ENCODE measurements around the gene RAPGEFL1. TPM values are rescaled to one million over a fixed set of nuclear protein-coding genes. Genes with fewer than 3 reads are reported as not detected.
"Not testable (repeated sequence)": the region's sequence is repeated elsewhere in the genome, so short reads cannot be mapped to it uniquely, and the experiment has no call there.

The RAPGEFL1 gene
- polyA plus RNA-seq, 5 donors, result 6.3 to 10.2 (median 8.0) TPM

DNA sequence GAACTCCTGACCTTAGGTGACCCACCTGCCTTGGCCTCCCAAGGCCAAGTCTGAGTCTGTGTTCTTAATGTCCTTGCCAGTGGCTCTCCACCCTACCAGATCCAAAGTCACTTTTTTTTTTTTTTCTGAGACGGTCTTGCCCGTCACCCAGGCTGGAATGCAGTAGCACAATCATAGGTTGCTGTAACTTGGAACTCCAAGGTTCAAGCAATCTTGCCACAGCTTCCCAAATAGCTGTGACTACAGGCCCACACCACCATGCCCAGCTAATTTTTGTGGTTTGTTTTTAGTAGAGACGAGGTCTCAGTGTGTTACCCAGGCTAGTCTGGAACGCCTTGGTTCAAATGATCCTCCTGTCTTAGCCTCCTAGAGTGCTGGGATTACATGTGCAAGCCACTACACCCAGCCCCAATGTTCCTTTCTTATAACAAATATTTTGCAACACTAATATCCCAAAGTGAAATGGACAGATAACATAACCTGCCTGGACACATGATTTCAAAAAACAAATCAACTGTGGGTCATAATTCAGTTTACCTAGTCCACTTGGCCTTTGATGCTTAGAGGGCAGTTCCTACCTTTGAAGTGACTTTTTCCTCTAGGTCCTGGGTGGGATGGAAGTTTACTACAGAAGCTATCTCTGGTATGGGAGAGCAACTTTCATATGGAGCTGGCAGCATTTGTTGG, 4.0 kb upstream of the RAPGEFL1 start:
- DNase-seq, result no peak

DNA sequence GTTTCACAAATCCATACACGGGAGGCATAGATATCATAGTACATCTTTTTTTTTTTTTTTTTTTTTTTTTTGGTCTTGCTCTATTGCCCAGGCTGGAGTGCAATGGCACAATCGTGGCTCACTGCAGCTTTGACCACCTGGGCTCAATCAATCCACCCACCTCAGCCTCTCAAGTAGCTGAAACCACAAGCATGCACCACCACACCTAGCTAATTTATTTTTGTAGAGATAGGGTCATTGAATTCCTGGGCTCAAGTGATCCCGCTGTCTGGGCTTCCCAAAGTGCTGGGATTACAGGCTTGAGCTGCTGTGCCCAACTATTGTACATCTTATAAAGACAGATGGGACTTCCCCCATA, 3.5 kb upstream of the RAPGEFL1 start:
- no peak for DNase-seq

DNA sequence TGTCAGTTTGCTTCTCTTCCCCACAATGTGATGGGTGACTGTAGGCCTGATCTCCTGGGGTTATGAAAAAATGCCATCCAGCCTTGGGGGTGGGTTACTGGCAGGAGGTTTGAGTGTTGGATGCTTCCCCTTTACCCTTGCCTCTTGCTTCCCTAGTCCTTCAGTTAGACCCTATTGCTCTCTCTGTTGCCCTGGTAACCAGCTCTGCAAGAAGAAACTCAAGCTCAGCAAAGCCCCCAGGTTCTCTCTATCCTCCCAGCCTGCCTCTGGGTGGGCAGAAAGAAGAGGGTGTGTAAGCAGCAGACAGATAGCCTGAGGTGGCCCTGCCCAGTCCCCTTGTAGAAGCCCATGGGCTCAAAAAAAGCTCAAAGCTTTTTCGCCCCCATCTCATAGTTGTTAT, 2.8 kb upstream of the RAPGEFL1 start:
- DNase-seq, result no peak

DNA sequence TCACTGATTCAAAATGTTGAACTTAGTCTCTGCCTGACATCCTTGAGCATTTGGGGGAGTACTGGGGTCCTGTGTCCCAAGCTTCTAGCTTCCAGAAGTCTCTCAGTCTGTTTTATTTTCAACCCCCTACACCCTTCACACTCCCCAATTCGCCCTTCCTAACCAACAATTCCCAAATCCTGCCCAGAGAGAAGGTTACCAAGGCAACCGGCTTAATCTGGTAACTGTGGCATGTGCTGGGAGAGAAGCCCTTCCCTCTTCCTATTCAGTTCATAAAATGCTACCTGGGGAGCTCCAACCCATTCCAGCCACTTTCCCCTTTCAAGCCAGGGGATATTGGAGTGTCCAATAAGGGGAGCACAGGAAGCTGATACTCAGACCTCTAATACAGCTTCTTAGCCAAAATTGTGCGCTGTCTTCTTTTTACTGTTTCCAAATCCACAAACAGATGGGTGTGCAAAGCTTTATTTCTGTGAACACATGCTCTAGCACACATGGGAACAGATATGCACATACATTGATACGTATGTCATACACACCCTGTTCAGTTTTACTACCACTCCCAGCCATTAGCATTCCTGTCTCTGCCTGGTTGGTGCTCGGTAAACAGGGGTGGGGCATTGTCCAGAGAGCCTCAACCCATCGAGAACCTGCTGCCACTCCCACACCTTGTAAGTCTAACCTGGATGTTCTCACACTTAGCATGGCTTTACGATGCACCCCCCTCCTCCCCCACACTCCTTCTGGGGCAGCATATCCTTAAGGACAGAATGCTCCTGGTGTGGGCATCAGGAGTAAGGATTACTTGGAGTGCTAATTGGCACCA, 1.1 kb upstream of the RAPGEFL1 start:
- DNase-seq, result no peak

DNA sequence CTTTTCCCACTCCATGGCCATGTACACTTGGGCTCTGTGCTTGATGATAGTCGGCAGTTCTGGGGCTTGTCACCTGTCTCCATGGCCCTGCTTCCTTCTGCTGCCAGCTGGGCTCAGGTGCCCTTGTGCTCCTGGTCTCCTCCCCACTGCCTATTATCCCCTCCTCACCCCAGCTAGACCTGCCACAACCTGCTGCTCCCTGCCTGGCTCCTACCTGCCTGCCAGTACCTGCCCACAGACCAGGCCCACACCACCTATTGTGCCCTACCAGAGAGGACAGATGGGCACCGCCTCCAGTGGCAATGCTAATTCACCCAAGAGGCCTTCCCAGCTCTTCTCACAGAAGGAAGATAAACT, 538 bp upstream of the RAPGEFL1 start:
- DNase-seq, result no peak

DNA sequence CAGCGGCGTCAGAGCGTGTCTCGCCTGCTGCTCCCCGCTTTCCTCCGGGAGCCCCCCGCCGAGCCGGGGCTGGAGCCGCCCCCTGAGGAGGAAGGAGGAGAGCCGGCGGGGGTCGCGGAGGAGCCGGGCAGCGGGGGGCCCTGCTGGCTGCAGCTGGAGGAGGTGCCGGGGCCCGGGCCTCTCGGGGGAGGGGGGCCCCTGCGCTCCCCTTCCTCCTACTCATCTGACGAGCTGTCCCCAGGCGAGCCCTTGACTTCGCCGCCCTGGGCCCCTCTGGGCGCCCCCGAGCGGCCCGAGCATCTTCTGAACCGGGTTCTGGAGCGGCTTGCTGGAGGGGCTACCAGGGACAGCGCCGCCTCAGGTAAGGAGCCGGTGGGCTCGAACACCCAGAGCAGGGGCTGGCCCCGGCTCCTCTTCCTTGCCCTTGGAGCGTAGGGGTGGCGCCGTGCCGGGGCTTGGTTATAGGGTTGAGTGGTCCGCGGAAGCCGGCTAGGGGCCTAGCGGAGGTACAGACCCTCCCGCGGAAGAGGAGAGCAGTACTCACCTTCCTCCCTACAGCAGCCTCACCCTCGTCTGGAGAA, 841 bp downstream of the RAPGEFL1 start:
- no peak for DNase-seq

DNA sequence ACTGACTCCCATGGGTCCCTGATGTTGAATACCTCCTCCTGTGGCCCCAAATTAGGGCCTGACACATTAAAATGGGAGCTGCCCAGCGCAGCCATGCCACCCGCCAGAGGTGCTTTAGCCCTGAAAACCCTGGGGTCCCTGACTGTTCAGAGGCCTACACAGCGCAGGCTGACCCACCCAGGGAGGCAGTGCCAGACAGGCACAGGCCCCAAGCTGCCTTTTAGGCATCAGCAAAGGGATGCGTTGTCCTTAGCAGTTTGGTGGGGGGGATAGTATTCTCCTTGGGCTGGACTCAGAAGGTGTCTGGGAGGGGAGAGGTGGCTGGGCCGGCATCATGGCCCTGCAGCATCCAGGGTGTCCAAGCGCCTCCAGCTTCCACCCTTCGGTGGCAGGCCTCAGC, 1.4 kb downstream of the RAPGEFL1 start:
- no peak for DNase-seq

DNA sequence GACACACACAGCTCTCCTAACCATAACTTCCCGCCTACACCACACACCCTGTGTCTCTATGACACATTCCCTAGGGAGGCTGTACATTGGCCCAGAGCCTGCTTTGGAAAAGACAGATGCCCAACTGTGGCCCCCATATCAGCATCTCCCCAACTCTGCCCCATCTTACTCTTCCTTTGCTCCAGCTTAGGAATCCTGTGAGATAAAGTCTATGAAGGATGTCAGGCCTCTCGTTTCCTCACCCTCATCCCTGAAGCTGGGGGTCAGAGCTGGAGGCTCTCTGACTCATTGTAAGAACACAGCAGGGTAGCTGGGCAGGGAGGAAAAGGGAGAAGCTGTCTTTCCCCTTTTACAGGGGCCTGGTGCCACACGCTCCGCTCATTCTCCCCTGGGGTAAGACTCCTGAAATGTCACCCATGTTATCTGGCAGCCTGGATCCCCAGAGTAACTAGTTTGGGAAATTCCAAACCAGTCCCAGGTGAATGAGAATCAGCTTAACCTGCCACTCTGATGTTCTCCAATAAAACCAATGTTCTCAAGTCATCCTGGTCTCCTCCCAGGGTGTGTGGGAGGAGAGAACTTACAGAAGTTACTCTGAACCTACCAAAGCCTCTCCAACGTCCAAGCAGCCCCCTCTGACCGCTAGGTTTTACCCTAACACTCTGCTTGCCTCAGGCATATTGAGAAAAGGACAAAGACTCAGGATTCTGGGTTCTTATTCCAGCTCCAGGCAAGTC, 2.8 kb downstream of the RAPGEFL1 start:
- DNase-seq, result no peak

DNA sequence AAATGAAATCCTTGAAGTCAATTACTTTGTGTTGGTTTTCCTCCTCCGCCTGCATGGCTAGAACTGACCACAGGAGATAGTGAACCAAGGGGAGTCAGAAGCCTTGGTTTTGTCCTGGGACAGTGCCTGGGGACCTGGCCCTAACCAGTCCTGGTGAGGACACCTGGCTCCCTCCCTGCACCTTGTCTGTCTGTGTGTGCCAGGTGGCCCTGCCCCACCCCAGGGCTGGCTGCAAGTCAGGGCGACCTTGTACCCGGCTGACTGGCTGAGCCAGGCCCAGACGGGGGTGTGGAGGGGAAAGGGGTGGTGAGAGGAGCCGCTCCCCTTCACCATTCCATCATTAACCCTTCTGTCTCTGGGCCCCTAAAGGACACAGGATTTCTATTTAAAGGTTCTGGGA, 3.4 kb downstream of the RAPGEFL1 start:
- DNase-seq, result no peak

DNA sequence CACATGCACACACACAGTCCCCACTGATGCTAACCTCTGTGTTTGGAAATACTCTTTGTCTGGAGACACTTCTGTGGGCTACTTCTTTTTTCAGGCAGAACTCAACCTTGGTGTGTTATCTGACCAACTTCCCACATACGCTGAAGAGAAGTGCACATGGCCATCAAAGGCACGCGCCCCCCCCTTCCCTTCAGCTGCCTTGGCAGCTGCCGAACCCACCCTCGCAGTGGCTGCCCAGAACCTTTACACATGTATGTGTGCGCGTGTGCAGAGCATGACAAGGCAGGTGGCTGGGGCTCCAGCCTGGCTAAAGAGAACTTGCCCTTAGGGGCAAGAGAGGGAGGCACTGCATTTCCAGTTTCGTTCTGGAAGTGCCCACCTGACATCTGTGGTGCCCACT, 3.9 kb downstream of the RAPGEFL1 start:
- no peak for DNase-seq

DNA sequence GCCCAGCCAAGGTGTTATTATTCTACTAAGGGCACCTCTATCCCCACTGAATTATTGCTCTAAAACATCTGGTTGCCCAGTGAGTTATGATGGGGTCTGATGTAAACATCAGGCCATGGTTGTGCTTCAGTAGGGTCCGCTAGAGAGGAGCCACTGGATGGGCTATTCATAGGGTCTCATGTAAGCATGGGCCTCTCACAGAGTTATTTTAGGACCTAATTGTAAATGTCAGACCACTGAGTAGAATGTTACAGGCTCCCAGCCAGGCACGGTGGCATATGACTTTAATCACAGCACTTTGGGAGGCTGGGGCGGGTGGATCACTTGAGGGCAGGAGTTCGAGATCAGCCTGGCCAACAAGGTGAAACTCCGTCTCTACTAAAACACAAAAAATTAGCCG, 5.3 kb downstream of the RAPGEFL1 start:
- no peak for DNase-seq

DNA sequence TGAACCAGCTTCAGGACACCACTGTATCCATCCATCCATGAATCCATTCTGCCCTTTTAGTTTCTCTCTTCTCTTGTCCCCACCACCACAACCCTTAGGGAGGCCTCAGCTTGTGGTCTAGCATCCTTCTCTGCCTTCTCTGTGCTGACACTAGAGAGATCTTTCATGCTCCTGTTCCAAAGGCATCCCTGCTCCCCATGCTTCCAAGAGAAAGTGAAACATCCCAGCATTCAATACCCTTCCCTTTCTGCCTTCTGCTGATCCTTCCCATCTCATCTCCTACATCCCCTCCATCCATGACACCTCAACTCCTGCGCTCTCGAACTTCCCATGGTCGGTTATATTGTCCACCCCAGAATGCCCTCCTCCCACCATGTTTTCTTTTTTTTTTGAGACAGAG, 10.0 kb downstream of the RAPGEFL1 start:
- DNase-seq, result no peak

DNA sequence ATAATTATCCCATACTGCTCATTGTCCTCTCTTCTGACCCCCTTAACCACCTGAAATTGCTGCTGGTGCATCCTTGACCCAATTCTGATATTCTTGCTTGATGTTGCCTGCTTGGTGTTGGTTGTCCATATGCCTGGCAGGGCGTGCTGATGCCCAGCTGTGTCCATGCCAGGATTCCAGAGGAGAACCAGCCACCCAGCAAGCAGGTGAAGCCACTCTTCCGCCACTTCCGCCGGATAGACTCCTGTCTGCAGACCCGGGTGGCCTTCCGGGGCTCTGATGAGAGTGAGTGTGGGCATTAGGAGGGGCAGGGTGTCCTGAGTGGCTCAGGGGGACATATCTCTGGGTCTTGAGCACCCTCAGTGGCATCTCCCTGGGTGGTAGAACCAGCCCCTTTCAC, 11.4 kb downstream of the RAPGEFL1 start:
- no peak for DNase-seq

DNA sequence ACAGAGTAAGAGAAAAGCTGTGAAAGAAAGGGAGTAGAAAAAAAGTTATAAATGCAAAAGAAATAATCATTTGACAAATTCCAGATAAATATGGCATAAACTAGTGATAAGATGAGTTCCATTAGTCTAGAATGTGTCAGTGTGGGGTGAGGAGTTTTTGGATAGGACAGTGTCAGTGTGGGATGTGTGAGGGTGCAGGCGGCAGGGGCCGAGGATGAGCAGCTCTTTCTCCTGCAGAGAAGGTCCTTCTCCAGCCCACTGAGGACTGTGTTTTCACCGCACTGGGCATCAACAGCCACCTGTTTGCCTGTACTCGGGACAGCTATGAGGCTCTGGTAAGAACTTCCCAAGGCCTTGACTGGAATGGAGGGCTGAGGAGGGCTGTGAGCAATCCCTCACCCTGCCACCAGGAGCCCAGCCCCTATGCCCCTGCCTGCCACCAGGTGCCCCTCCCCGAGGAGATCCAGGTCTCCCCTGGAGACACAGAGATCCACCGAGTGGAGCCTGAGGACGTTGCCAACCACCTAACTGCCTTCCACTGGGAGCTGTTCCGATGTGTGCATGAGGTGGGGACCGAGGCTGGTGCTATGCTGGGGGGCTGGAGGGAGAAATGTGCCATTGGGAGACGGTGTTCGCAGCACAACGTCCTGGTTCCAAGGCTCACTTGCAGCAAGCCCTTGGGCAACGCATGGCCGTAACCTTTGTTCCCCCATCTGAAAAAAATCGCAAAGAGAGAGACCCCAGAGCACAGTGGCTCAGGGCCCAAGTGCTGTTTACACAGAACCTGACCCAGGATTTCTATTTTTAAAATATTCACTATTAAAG, 13.1 kb downstream of the RAPGEFL1 start:
- DNase-seq, result no peak

DNA sequence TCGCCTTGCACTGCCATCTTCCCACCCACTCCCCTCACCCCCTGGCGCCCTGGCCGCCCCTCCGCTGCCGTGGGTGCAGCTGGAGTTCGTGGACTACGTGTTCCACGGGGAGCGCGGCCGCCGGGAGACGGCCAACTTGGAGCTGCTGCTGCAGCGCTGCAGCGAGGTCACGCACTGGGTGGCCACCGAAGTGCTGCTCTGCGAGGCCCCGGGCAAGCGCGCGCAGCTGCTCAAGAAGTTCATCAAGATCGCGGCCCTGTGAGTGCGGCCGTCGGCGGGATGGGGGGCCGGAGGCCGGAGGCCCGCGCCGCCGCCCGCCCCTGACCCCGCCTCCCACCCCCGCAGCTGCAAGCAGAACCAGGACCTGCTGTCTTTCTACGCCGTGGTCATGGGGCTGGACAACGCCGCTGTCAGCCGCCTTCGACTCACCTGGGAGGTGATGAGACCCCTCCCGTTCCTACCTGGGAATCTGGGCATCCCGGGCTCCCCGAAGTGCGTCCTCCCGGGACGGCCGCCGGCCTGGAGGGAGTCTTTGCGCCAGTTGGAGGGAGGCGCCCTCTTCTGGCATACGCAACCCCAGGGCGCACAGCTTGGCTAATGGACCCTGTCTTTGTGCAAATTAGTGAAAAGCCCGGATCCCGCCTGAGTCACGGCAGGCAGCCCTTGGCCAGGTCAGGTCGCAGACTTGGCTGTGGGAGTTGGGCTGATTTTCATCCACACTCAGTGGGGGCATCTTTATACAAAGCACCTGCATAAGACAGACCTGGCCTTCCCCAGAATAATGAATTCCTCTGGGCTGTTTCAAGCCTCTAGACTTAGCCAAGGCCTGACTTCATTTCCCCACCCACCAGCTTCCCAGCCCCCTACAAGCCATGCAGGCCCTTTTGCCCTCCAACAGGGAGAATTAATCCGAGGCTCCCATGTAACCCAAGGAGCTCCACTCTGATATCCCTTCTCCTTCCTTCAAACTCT, 14.3 kb downstream of the RAPGEFL1 start:
- DNase-seq, result peak; percentile 64 to 74

DNA sequence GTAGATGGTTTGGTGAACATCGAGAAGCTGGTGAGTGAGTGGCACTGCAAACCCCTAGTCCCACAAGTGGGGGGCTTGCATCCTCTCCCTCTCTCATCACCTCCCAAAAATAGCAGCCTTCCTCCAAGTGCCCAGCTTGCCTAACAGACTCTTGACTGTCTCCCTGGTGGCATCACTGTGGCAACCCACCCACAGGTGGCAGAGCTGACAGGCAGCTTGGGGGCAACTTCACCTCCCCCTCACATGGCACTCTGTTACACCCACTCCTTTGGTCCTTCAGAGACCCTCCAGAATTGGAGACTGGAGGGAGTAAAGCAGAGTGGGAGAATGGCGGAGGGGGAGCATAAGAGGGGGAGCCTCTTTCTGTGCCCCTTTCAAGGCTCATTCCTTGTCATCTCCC, 15.7 kb downstream of the RAPGEFL1 start:
- DNase-seq, result no peak

DNA sequence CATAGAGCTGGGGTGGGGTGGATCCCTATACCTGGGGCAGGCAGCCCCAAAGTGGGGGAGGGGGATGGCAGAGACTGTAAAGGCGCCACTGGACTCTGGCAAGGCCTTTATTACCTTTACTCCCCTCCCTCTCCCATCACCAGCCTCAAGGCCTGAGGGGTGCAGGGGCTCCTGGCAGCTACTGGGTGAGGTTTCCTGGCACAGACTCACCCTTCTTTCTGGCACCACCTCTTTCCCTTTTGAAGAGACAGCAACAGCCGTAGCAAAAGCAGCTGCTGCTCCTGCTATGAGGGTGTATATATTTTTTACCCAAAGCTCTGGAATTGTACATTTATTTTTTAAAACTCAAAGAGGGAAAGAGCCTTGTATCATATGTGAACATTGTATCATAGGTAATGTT, 17.6 kb downstream of the RAPGEFL1 start:
- no peak for DNase-seq

DNA sequence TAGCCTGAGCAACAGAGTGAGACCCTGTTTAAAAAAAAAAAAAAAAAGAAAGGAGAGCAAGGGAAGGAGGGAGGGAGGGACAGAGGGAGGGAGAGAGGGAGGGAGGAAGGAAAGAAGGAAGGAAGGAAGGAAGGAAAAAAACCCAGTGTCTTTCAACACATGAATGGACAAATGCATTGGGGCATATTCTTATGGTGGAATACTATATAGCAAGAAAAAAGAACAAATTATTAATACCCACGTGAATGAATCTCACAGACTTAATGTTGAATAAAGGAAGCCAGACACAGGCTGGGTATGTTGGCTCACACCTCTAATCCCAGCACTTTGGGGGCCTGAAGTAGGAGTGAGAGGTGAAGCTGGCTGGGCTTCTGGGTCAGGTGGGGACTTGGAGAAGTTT, 20.3 kb downstream of the RAPGEFL1 start:
- no peak for DNase-seq

DNA sequence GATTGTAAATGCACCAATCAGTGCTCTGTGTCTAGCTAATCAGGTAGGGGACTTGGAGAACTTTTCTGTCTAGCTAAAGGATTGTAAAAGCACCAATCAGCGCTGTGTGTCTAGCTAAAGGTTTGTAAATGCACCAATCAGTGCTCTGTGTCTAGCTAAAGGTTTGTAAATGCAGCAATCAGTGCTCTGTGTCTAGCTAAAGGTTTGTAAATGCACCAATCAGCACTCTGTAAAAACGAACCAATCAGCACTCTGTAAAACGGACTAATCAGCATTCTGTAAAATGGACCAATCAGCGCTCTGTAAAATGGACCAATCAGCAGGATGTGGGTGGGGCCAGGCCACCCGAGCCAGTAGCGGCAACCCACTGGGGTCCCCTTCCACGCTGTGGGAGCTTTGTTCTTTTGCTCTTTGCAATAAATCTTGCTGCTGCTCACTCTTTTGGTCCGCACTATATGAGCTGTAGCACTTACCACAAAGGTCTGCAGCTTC, 20.7 kb downstream of the RAPGEFL1 start:
- DNase-seq, result not testable (repeated sequence)

DNA sequence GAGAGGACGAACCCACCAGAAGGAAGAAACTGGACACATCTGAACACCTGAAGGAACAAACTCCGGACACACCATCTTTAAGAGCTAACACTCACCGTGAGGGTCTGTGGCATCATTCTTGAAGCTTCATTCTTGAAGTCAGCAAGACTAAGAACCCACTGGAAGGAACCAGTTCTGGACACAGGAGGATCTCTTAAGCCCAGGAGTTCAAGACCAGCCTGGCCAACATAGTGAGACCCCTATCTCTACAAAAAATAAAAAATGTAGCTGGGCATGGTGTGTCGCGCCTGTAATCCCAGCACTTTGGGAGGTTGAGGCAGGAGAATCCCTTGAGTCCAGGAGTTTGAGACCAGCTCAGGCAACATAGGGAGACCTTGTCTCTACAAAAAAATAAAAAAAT, 21.3 kb downstream of the RAPGEFL1 start:
- no peak for DNase-seq

Data from right lung (tissue), 5 donors.